SJSA1 (cell line): ENCODE data around the gene IGFL1. TPM values are rescaled to one million over a fixed set of nuclear protein-coding genes. Genes with fewer than 3 reads are reported as not detected.
A peak's percentile ranks its signal among the peaks of the same experiment; 100 is the strongest.
"Not testable (repeated sequence)": the region's sequence is repeated elsewhere in the genome, so short reads cannot be mapped to it uniquely, and the experiment has no call there.

Experiments
- DNase-seq, 2 experiments: peaks; one replicate each; pipeline ENCODE4 v3.0.0-alpha.2; 2015 to 2020; ENCODE audit warnings: low spot score in 2 of 2, low read depth in 1 of 2
- H3K27ac ChIP-seq: fragments of 250-450 bp; sonication (Bioruptor Pico); 2 replicates; pipeline ENCODE4 v1.5.1; 2020; ENCODE audit warnings: mild to moderate bottlenecking, moderate library complexity
- H3K27me3 ChIP-seq: fragments of 250-450 bp; sonication (Bioruptor Pico); replicated peaks from 2 replicates; pipeline ENCODE4 v1.5.1; 2020; ENCODE audit warnings: mild to moderate bottlenecking, moderate library complexity
- H3K36me3 ChIP-seq: fragments of 250-450 bp; sonication (Bioruptor Pico); 2 replicates; pipeline ENCODE4 v1.5.1; 2020; ENCODE audit warnings: mild to moderate bottlenecking
- H3K4me1 ChIP-seq: fragments of 250-450 bp; sonication (Bioruptor Pico); replicated peaks from 2 replicates; pipeline ENCODE4 v1.6.1; 2021; ENCODE audit warnings: mild to moderate bottlenecking
- H3K4me3 ChIP-seq: fragments of 250-450 bp; sonication (Bioruptor Pico); 2 replicates; pipeline ENCODE4 v1.5.1; 2020; ENCODE audit warnings: mild to moderate bottlenecking
- H3K9me3 ChIP-seq: fragments of 250-450 bp; sonication (Bioruptor Pico); replicated peaks from 2 replicates; pipeline ENCODE4 v1.5.1; 2020; ENCODE audit warnings: mild to moderate bottlenecking
- total RNA-seq: library from RNA; depleted of rRNA; stranded (reverse); fragments of >200 nt; shearing (Covaris generic); gene quantifications from 2 replicates; pipeline ENCODE4 v1.2.3, GENCODE V29; 2014

Gene IGFL1
- total RNA-seq, 1 experiment from 2014 or later, result not detected

GRCh38 chr19:46243081-46243654 is 13.6 kb downstream of the IGFL1 start:
- H3K27ac ChIP-seq, DNase-seq, H3K9me3 ChIP-seq, H3K36me3 ChIP-seq, H3K4me3 ChIP-seq, H3K4me1 ChIP-seq: not testable (repeated sequence)
- peaks cover 56% of the 10 kb centered on the region for H3K27me3 ChIP-seq

- peaks cover 45% of the 10 kb centered on the region for H3K27me3 ChIP-seq
These were observed 20.7 kb downstream of the IGFL1 start for GRCh38 chr19:46250076-46250735.

GRCh38 chr19:46251416-46251815 is 21.9 kb downstream of the IGFL1 start:
- no peak for DNase-seq
- H3K4me1 ChIP-seq, result no peaks in the 10 kb centered on the region
- peaks cover 38% of the 10 kb centered on the region for H3K27me3 ChIP-seq
- no peak overlapping the region for H3K4me3 ChIP-seq
- no peaks in the 10 kb centered on the region for H3K9me3 ChIP-seq
- H3K36me3 ChIP-seq, result no peaks in the 10 kb centered on the region
- H3K27ac ChIP-seq, result no peak overlapping the region

More at GRCh38 chr19:46250076-46250735, 20.7 kb downstream of the IGFL1 start:
- H3K9me3 ChIP-seq, result no peaks in the 10 kb centered on the region
- no peaks in the 10 kb centered on the region for H3K4me1 ChIP-seq
- H3K36me3 ChIP-seq, result no peaks in the 10 kb centered on the region
- no peak overlapping the region for H3K4me3 ChIP-seq
- no peak overlapping the region for H3K27ac ChIP-seq
- no peak for DNase-seq

- Histone ChIP-seq H3K27me3 (peaks cover 24% of the 10 kb centered on the region), H3K4me3 (no peak overlapping the region), H3K27ac (no peak overlapping the region), H3K4me1 (peaks cover 9% of the 10 kb centered on the region), H3K9me3 (no peaks in the 10 kb centered on the region), H3K36me3 (no peaks in the 10 kb centered on the region)
- DNase-seq, result no peak
These were observed 25.2 kb downstream of the IGFL1 start for GRCh38 chr19:46254776-46255175.

GRCh38 chr19:46256855-46257254 is 27.3 kb downstream of the IGFL1 start:
- H3K9me3 ChIP-seq, result no peaks in the 10 kb centered on the region
- H3K36me3 ChIP-seq, result no peaks in the 10 kb centered on the region
- H3K27me3 ChIP-seq, result peaks cover 10% of the 10 kb centered on the region
- no peak overlapping the region for H3K4me3 ChIP-seq
- DNase-seq, result no peak
- peaks cover 9% of the 10 kb centered on the region for H3K4me1 ChIP-seq
- no peak overlapping the region for H3K27ac ChIP-seq

GRCh38 chr19:46261501-46261900 is 32.0 kb downstream of the IGFL1 start:
- not testable (repeated sequence) for H3K4me3 ChIP-seq, H3K27me3 ChIP-seq, H3K36me3 ChIP-seq, DNase-seq, H3K27ac ChIP-seq, H3K9me3 ChIP-seq
- H3K4me1 ChIP-seq, result peaks cover 30% of the 10 kb centered on the region

DNA sequence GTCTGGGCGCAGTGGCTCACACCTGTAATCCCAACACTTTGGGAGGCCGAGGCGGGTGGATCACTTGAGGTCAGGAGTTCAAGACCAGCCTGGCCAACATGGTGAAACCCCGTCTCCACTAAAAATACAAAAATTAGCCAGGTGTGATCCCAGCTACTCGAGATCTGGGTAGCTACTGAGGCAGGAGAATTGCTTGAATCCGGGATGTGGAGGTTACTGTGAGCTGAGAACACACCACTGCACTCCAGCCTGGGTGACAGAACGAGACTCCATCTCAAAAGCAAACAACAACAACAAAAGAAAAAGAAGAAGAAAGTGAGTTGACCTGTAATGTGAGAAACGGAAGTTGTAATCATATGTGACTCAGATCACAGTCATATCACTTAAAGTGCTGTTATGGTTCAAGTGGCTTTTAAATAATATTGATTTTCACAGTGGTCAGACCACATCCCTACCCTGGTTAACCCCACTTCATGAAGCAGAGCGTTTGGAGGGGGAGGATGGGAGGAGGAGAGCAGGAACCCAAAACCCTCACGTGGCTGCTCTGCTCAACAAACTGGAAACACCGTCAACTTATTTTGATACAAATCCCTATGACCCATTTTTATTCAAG is 33.2 kb downstream of the IGFL1 start:
- DNase-seq, result peak; percentile 54 to 85
- H3K27me3 ChIP-seq, H3K27ac ChIP-seq, H3K4me3 ChIP-seq, H3K36me3 ChIP-seq, H3K9me3 ChIP-seq: not testable (repeated sequence)
- H3K4me1 ChIP-seq, result peaks cover 30% of the 10 kb centered on the region

- H3K36me3 ChIP-seq, H3K4me3 ChIP-seq, H3K9me3 ChIP-seq, DNase-seq, H3K27ac ChIP-seq, H3K27me3 ChIP-seq: not testable (repeated sequence)
- H3K4me1 ChIP-seq, result peaks cover 21% of the 10 kb centered on the region
These were observed 35.3 kb downstream of the IGFL1 start for GRCh38 chr19:46264801-46265200.

DNA sequence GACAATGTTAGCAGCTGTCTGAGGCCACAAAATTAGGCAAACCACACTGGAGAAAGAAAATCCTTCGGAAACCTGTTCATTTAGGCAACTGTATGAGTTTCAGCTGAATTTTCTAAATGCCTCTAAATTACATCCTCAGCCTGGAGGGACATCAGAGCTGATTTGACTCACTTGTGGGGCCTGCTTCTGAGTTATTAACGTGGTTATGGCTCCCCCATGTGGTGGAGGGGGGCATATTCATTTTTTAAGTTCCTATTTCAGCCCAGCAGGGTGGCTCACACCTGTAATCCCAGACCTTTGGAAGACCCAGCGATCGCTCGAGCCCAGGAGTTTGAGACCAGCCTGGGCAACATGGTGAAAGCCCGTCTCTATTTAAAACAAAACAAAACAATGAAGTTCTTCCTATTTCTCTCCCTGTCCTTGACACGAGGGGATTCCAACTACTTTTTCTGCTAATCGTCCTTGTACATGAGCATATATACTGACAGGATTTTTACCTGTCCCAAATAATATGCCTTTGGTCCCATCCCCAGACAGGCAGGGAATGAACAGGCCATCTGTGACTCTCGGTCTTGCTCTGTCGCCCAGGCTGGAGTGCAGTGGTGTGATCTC is 35.8 kb downstream of the IGFL1 start:
- Histone ChIP-seq H3K4me1 (peaks cover 21% of the 10 kb centered on the region), H3K36me3 (no peaks in the 10 kb centered on the region), H3K27me3 (0 out of 2 replicates have a peak, but pooled peaks cover 5% of the 10 kb centered on the region), H3K4me3 (no peak overlapping the region), H3K9me3 (no peaks in the 10 kb centered on the region), H3K27ac (no peak overlapping the region)
- peak; percentile 78 to 81 for DNase-seq

GRCh38 chr19:46269101-46269500 is 39.6 kb downstream of the IGFL1 start:
- Histone ChIP-seq H3K27me3 (0 out of 2 replicates have a peak, but pooled peaks cover 5% of the 10 kb centered on the region), H3K9me3 (no peaks in the 10 kb centered on the region), H3K4me3 (no peak overlapping the region), H3K36me3 (no peaks in the 10 kb centered on the region), H3K27ac (no peak overlapping the region), H3K4me1 (peaks cover 35% of the 10 kb centered on the region)
- no peak for DNase-seq

DNA sequence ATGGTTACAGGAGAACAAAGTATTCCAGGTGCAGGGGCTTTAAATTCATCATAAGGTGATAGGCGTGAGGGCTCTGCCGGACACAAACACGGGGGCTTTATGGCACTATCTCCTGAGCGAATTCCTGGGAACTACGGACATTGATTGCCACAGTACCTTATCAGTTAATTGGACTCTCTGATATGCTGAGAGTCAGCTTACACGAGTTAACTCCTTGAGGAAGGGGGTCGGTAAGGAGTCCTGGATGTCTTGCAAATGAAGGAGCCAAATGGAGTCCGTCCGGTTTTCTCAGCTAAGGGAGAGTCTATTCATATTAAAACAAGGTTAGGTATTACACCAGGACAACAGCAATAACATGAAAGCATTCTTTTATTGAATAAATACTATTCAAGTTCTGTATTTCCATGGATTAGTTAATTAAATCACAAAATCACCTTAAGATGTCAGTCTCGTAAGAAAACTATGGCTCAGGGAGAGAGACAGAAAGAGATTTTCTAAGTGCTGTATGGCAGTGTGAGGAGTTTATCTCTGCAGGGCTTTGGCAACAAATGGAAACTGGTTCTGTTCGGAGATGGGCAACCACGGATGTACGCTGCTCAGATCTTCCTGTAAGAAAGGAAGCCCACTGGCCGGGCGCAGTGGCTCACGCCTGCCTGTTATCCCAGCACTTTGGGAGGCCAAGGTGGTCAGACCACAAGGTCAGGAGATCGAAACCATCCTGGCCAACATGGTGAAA is 41.1 kb downstream of the IGFL1 start:
- H3K9me3 ChIP-seq, result no peaks in the 10 kb centered on the region
- H3K4me1 ChIP-seq, result peaks cover 28% of the 10 kb centered on the region
- no peak for DNase-seq
- H3K36me3 ChIP-seq, result no peaks in the 10 kb centered on the region
- no peak overlapping the region for H3K4me3 ChIP-seq
- H3K27ac ChIP-seq, result no peak overlapping the region
- H3K27me3 ChIP-seq, result 0 out of 2 replicates have a peak, but pooled peaks cover 5% of the 10 kb centered on the region

DNA sequence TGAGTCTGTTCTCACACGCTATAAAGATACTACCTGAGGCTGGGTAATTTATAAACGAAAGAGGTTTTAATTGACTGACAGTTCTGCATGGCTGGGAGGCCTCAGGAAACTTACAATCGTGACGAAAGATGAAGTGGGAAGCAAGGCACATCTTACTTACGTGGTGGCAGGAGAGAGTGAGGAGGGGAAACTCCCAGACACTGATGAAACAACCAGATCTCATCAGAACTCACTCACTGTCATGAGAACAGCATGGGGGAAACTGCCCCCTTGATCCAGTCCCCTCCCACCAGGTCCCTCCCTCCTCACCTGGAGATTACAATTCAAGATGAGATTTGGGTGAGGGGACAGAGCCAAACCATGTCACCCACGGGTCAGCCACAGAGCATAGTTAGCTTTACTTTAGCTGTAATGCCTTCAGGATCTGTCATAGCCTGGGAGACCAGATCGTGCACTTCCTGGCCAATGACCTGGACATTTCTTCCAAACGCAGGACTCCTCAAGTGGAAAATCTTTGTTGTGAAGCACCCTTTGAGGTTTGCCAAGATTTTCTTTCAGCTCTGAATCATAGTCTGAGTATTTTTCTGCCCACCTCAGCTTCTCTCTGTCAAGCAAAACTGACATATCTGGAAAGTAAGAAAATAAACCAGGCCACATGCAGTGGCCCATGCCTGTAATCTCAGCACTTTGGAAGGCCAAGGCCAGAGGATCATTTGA is 42.1 kb downstream of the IGFL1 start:
- Histone ChIP-seq H3K9me3 (no peaks in the 10 kb centered on the region), H3K27ac (peak overlapping the region; percentile 75), H3K4me1 (peaks cover 28% of the 10 kb centered on the region), H3K4me3 (no peak overlapping the region), H3K27me3 (0 out of 2 replicates have a peak, but pooled peaks cover 3% of the 10 kb centered on the region), H3K36me3 (no peaks in the 10 kb centered on the region)
- DNase-seq, result peak; percentile 81 to 89

DNA sequence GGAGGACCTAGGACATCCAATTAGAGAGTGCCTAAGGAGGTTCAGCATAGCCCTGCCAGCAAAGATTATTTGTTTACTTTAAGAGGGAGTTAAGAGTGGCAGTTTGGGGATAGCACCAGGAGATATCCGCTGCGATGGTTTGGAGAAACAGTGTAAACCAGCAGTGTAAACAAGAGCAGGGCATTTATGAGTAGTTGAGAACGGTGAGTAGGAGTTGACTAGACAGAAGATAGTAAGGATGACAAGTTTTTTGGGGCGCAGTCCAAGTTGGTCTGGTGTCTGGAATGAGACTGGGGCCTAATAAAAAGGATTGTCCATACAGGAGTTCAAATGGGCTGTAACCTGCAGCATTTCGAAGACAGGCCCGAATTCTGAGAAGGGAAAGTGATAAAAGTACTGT is 44.4 kb downstream of the IGFL1 start:
- not testable (repeated sequence) for H3K9me3 ChIP-seq, H3K27me3 ChIP-seq, DNase-seq, H3K36me3 ChIP-seq, H3K4me3 ChIP-seq, H3K27ac ChIP-seq
- peaks cover 28% of the 10 kb centered on the region for H3K4me1 ChIP-seq
